DMS114 treated with DMSO at 0.1 percent for 48 hours (cell line): ENCODE results near the gene NFS1.

Experiments
- DNase-seq: peaks from one replicate; lab custom pipeline; 2025; ENCODE audit not compliant: unreplicated experiment; lab: John Stamatoyannopoulos, UW

NFS1 gene

DNA sequence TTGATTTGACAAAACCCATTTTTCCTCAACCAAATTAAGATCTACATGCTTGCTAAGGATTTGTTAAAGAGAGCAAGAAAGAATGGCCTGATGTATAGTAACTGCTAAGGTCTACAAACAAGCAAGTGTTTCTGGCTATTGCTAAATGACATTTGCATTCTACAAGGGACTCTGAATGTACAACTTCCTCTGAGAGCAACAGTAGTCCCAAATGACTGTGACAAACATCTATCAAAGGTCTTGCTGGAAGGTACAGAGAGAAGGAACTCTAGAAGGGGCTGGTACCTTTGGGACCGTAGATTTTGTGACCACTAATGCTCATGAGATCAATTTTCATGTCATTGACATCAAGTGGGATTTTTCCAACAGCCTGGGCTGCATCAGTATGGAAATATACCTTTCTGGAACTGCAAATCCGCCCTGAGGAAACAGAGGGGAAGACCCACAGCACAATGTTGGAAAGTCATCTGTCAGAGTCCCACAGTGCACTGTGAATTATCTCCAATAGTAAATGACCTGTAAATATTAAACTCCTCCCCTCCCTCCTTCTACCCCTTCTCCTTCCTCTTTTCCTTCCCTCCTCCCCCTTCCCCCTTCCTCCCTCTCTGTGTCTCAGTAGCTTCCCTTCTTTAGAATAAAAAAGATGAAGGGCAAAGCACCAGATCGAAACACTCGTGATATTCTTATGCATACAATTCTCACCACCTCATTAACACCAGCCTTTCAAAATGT lies 18.5 kb downstream of the NFS1 start:
- no peak for DNase-seq

DNA sequence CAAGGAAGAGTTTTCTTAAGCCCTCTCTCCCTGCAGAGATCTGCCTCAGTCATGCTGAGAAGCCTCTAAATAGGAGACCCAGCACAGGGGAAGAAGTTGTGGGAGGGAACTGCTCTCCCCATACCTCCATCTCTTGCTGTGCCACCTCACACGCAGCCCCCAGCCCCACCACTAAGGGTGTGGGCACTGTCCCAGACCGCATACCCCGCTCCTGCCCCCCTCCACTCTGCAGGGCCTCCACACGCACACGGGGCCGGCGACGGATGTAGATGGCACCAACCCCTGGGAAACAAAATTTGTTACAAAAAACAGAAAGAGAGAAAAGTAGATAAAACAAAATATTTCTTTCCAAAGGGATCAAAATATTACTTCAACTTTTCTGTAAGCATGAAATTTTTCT lies 24.2 kb downstream of the NFS1 start:
- no peak for DNase-seq

DNA sequence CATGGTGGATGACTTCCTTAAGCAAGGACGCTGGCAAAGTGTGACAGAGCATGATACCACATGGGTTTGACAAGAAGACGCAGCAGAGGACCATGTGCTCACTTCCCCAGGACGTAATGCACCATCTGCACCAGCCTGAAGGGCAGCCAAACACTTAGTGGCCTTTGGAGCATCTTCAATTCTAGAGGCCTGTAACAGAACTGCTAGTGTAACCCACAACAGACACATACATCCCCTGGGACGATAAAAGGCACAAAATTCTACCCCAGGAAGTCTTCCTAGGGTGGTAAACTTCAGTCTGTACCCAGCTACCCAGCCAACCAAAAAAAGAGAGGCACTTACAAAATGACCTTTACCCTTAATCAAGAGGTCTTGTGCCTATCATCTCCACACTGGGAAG lies 25.3 kb downstream of the NFS1 start:
- no peak for DNase-seq

DNA sequence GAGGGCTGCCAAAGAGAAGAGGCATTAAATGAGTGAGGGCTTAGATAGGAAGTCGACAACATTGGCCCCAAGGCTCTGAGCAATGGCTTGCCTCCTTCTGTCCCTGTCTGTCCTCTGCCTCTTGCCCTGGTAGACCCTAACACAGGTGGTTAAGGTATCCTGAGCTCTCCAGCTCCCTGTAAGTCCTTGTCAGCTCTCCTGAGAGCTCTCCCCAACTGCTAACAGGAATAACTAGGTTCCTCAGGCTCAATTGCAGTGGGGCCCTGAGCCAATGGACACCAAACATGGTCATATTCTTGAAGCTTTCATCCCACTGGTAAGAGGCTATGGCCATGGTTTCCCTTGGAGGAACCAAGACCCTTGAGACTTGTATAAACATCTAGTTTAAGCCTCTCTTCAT lies 29.5 kb downstream of the NFS1 start:
- DNase-seq = no peak

DNA sequence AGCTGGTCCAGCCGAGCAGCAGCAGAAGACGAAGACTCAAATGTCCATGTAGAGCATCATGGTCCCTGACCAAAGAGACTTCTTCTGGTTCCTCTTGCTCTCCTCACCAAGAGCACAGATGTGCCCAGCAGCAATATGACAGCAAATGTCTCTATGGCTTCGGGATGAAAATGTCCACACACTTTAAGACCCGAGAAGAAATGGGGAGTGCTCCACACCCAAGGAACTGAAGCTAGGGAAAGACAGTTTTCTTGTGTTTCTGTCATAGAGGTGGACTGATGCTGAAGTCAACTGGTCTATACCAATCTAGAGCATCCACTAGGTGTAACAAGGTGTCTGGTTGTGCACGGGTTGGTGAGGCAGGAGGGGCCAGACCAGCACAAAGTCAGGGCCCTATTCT lies 29.9 kb downstream of the NFS1 start:
- no peak for DNase-seq

DNA sequence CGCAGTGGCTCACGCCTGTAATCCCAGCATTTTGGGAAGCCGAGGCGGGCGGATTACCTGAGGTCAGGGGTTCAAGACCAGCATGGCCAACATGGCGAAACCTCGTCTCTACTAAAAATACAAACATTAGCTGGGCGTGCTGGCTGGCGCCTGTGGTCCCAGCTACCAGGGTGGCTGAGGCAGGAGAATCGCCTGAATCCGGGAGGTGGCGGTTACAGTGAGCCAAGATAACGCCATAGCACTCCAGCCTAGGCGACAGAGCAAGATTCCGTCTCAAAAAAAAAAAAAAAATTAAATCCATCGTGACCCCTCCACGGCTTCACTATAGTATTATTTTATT lies 33.2 kb downstream of the NFS1 start:
- DNase-seq = no peak

DNA sequence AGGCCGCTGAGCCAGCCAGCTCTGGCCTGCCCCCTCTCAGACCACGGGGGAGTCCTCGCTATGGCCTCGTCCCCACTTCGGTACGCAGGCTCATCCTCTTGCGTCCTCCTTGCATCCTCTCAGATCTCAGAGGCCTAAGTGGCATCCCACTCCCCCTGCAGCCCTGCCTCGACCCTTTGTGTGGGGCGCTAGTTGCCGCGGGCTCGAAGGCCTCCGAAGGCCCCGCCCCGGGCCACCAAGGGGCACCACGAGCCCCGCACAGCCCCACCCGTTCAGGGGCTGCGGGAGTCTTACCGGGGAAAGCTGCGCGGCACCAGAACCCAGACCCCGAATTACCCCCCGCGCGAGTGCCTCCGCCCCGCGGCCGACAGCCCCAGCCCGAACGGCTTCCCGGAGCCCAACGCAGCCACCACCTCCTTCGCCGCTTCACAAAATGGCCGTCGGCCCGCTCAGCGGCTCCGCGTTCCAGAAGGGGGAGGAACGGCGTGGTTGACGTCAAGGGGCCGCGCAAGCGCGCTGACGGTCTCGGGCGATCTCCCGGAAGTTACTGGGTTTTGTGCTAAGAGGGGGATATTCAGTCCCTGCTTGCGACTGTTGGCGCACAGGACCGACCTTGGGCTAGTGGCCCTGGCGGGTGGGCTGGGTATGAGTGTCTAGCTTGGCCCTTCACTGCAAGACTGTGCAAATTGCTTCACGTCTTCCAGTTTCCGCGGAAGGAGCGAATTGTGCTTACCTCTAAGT lies 34.5 kb downstream of the NFS1 start, which contains the start of the genes CPNE1 and RBM12:
CPNE1 (minus strand) TSS at position 435 of the 741 bp plus-strand sequence. CDS start 31,977 bp downstream, outside the sequence.
RBM12 (minus strand) TSS at position 435 of the 741 bp plus-strand sequence. CDS start 9,578 bp downstream, outside the sequence.
- DNase-seq = peak; percentile 88

DNA sequence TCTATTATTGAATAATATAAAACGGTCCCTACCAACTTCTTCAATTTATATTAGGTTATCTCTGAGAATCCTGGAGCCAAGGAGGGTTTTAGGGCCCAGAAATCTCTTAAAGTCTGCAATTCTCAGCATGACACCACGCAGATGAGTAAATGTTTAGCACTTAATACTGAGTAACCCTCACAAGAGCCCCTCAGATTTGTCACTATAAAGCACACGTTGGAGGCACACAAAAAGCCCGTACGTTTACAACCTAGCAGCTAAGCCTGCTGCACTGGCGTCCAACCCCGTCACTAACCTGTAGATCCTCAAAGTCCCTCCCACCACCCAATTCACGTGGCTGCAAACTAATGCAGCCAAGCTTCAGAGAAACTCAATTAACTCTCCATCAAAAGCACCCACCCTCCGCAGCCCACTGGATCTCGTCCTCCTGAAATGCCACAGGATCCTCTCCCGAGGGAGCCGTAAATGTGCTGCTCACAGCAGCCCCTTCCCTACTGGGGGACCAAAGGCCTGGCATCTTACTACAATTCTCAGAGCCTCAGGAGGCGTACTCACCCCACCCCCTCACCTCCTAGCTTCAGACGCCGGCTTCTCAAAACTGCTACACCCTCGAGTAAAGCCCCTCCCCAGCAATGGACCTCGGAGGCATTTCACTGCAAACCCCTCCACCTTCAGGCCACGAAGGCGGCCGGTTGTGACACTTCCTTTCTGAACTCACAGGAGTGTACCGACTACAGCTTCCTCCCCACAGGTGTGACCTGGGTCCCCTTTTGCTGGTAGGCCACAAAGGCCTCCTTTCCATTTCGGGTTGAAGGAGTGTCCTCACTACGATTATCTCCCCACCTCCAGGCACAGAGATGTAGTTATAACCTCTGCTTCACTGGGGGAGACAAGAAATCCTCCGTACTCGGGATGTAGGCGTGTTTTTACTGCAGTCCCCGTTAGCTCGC lies 35.4 kb downstream of the NFS1 start:
- DNase-seq = peak; percentile 17

DNA sequence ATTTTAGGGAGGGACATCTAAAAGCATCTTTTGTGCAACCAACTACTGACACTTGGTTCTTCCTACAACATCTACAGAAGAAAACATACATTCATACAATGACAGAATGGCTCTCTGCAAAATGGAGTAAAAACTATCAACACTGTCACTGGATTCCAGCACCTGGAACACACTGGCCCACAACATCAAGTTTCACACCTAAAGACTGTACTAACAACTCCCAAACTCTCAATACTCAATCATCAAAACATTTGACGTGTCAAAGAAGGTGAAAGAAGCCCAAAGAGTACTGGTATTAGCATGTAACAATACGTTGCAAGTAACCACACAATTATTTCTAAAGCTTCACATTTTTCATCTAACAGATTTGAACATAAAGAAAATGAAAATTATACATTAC lies 36.6 kb downstream of the NFS1 start:
- DNase-seq = no peak

DNA sequence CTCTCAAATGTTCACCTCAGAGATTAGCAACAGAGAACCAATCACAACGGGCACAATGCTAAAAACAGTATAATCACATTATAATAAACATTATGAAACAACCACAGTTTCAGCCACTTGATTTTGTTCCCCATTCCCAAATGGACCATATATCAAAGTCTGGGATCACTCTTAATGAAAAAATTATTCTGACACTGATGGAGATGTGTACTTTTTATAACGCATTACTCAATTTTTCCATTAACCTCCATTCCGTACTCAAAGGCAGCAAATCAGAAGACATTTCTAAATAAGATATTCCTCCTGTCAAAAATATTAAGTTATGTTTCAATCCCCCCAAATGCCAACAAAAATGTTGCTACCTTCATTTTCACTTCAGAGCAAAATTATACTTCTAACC lies 37.2 kb downstream of the NFS1 start:
- DNase-seq = no peak

DNA sequence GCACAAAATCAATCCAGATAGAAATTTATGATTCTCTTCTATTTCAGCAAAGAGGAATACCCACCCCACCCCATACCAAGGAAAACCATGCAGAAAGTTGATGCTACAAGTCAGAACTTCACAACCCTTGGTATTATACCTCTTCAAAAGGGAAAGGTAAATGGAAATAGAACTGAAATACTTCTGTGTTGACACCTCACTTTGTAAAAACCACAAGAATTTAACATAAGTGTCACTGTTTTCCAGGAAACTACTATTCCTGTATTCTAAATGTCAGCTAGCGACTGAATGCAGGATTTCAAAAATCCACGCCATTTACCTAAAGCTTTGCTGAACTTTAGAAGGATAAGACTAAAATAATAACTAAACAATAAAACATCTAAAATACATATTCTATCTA lies 38.1 kb downstream of the NFS1 start:
- no peak for DNase-seq

DNA sequence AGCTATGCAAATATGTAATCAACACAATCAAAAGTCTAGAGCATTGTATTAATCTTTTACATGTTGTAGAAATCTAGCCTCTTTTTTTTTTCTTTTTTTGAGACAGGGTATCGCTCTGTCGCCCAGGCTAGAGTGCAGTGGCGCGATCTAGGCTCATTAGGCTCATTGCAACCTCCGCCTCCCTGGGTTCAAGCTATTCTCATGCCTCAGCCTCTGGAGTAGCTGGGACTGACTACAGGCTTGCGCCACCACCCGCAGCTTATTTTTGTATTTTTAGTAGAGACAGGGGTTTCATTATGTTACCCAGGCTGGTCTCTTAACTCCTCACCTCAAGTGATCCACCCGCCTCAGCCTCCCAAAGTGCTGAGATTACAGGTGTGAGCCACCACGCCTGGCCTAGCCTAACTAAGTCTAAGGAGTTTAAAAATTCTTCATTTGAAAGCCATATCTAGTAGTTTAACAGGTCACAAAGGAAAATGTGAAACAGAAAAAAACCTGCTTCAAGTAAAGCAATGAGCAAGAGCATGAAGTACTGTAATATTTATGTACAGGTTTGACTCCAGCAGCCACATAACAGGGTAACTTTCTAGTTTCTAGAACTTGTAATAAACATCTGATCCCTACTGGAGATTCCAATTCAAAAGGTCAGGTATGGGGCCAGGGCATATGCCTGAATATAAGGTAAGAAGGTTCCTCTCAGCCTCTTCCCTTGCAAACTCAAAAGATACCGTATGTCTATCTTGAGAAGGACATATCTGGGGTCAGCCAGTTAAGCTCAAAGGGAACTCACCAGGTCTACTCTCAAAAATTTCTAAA lies 38.8 kb downstream of the NFS1 start:
- no peak for DNase-seq

DNA sequence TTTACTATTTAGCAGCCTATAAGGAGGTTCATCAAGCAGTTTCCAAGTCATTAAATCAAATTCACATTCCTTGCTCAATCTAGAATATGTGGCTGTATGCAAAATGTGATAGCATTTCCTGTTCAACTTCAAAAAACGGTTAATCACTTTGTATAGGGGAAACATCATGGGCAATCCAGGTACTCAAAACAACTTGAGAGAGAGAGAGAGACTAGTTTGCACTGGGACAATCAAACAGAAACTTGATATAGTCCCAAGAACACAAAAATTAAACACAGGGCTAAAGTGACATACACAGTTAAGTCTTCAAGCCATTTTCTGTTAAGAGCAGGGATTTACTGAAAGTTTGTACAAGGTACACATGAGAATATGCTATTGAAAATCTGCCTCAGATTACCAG lies 41.9 kb downstream of the NFS1 start:
- no peak for DNase-seq

DNA sequence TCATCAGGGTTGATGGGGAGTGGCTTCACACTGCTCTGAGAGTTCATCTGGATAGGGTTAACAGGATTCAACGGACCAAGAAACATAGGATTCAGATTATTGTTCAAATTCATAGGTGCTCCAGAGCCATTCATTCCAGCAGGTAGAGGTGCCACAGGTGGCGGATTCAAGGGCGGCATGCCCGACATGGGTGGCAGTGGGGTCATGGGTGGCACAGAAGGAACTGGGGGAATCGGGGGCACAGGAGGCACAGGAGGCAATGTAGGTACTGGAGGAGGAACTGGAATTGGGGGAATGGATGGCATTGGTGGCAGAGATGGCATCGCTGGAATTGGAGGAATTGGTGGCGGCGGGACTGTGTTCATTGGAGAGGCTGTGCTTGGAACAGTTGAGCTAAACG lies 44.7 kb downstream of the NFS1 start:
- DNase-seq = no peak

DNA sequence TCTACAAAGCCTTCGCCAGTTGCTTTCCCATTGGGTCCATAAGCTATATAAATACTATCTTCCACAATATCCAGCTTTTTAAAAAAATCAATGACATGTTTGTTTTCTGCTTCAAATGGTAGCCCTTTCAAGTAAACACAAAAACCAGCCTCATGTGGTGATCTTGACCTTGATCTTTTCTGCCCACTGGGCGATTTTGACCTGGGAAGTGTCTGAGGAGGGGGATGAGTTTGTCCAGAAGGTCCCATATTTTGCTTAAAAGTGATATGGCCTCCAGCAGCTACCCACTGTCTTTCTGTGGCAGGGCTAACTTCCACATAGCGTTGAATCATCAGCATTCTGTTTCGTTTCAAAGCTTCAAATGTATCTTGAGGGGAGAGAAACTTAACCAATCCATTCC lies 45.3 kb downstream of the NFS1 start:
- DNase-seq = no peak

DNA sequence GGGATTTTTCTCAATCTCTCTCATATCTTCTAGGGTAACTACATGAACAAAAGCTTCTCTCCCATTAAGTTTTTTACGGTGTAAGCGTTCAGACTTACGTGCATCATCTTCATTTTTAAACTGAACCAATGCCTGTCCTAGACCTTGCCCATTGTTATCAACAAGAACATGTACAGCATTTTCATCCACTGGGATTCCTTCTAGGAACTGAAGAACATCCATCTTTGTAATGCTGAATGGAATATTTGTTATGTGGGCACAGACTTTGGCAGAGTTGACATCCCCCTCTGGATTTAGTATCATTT lies 45.8 kb downstream of the NFS1 start:
- DNase-seq = no peak

DNA sequence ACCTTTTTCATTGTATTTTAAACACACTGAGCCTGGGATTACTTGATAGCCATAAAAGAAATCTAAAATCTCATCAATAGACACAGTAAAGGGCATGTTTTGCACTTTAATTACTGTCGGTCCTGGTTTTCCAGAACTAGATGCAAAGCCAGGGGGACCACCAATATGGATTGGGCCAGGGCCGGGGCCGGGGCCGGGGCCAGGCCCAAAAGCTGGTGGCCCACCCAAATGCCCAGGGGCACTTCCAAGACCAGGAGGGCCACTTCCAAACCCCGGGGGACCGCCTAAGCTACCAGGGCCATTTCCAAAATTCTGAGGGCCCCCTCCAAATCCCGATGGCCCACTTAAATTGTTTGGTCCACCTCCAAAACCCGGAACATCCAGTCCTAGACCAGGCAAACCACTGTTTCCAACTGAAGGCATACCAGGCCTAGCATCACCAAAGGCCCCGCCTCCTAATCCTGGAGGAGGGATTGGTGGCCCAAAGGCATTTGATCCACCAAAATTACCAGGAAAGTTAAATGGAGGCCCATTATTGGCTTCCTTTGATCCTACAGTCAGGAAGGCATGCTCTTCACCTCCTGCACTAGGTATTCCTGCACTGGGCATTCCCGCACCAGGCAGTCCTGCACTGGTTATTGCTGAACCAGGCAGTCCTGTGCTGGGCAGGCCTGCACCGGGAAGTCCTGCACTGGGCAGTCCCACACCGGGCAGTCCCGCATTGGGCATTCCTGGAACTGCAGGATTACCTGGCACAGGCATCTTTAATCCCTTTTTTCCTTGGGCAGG lies 46.3 kb downstream of the NFS1 start:
- DNase-seq = no peak

DNA sequence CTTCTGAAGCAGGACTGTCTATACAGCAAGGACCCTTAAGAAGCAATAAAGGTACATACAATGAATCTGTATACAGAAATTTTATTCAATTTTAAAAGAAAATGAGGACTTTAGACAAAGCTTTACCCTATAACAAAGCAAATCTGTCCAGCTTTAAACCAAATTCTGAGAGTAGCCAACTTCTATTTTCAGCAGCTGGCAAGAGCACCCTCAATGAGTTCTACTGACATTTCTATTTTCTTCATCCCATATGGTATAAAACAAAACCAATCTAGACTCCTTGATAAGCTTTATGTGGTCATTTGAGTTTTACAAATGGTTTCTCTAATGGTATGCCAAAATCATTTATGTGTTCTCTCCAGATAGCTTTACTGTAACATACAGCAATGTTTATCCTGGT lies 47.2 kb downstream of the NFS1 start:
- DNase-seq = no peak

DNA sequence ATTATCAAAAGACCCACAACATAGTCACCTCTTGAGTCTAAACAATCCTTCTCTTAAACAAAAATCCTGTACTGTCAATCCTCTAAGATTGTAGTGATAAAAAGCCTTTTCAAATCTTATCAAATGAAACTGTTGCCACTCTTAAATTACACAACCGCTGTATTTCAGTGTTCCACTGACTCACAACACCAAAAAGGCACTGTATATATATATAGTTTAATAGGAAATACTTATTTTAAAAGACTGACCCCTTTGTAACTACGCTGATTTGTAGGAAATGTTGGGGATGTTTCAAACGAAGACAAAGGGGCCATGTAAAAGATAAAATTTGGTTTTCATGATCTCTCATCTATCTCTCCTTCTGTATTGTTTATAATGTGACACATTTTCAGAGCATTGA lies 48.5 kb downstream of the NFS1 start:
- DNase-seq = no peak

DNA sequence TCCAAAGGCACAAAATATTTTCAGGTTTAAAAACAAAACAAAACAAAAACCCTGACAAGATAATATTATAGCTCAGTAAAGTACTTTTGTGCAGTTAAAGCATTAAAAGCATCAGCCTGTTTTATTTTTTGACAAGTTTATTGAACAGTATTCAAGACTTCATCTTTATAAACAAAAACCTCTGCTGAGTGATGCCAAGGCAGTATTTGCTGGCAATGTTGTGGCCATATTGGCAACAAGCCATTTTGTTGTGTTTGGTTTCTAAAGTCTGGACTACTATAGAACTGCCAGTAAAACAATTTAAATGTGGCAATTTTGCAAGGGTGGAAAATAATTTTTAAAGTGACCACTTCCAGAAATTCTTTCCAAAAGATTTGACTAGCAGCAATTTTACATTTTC lies 50.3 kb downstream of the NFS1 start:
- no peak for DNase-seq
